Upper lobe of left lung (tissue), 4 donors: Measurements from ENCODE around the gene DMRT3.

Experiments
- CTCF ChIP-seq, 6 experiments: fragments of 450-650 bp in 4 of 6; fragments of 200-600 bp in 2 of 6; sonication (generic) in 2 of 6; IDR thresholded peaks; one replicate each; pipeline ENCODE4 v1.5.1; 2016 to 2019; ENCODE audit warnings: antibody characterized with exemption in 6 of 6
- POLR2A ChIP-seq, 4 donors: fragments of 450-650 bp; IDR thresholded peaks; one replicate each; pipeline ENCODE4 v1.5.1; 2016 to 2017; ENCODE audit warnings: antibody characterized with exemption in 4 of 4, mild to moderate bottlenecking in 2 of 4
- POLR2AphosphoS5 ChIP-seq, 2 donors: sonication (generic); formaldehyde crosslinking; IDR thresholded peaks; one replicate each; pipeline ENCODE4 v1.5.1; 2017; ENCODE audit warnings: antibody characterized with exemption in 2 of 2

GRCh38 chr9:974996-975739 is 1.3 kb upstream of the DMRT3 start:
- TF ChIP-seq CTCF (IDR thresholded peaks at IDR 0.05) (no peak), POLR2A (IDR thresholded peaks at IDR 0.05) (no peak), POLR2AphosphoS5 (IDR thresholded peaks at IDR 0.05) (no peak)
